ENCODE data around the gene GNAI2. TPM values are rescaled to one million over a fixed set of nuclear protein-coding genes. Genes with fewer than 3 reads are reported as not detected.

GNAI2 gene
- total RNA-seq, 1 experiment from 2014 or later = 62.0 TPM

DNA sequence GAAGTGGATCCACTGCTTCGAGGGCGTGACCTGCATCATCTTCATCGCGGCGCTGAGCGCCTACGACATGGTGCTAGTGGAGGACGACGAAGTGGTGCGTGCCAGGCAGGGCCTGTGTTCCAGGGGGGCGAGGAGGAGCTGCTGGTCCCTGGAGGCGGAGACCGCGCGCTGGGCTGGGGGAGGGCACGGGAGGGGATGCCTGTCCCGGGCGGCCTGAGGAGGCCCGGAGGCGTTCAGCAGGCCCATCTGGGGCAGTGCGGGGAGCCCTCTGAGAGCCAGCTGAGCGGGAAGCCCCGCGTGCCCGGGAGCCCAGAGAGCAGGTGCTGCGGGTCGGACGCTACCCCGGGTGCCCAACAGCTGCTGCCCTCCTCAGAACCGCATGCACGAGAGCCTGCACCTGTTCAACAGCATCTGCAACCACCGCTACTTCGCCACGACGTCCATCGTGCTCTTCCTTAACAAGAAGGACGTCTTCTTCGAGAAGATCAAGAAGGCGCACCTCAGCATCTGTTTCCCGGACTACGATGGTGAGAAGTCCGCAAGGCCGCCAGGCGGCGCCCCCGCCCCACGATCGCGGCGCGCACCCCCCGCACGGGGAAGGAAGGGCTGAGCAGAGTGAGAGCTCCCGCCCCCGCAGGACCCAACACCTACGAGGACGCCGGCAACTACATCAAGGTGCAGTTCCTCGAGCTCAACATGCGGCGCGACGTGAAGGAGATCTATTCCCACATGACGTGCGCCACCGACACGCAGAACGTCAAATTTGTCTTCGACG is 41.7 kb upstream of the GNAI2 start:
- H3K36me3 ChIP-seq (ENCODE audit: control insufficient read depth, insufficient read depth, low read length) = no peaks in the 10 kb centered on the region
- Mint-ChIP-seq H3K27ac (ENCODE audit: unreplicated experiment) (no peak overlapping the region), H3K27me3 (ENCODE audit: insufficient read depth, unreplicated experiment) (no peaks in the 10 kb centered on the region), H3K4me1 (ENCODE audit: low read depth, unreplicated experiment) (no peaks in the 10 kb centered on the region), H3K4me3 (ENCODE audit: unreplicated experiment) (no peak overlapping the region), H3K36me3 (ENCODE audit: insufficient read depth, unreplicated experiment) (no peaks in the 10 kb centered on the region), H3K9me3 (ENCODE audit: unreplicated experiment) (no peaks in the 10 kb centered on the region)
- CTCF ChIA-PET = interaction anchor here (0.6 to 4.1 kb wide), 20 partner anchors 9 to 473 kb away, joined by 3 to 100 read pairs (median 6); partner anchors contain the start of genes GNAI2, SEMA3B and SLC38A3
- no peaks in the 10 kb centered on the region for H3K27me3 ChIP-seq (replicated peaks; ENCODE audit: control insufficient read depth, insufficient read depth, low read length)
- POLR2A ChIA-PET = interaction anchor here (0.8 kb wide), 1 partner anchor 41 kb away, joined by 4 read pairs; the partner anchor contains the start of gene GNAI2
- no peaks in the 10 kb centered on the region for H3K9me3 ChIP-seq
- no TSS peak for BruUV-seq (replicated peaks)
- H3K4me3 ChIP-seq (ENCODE audit: low read depth, low read length) = no peak overlapping the region
- TF ChIP-seq, protein P1, sequence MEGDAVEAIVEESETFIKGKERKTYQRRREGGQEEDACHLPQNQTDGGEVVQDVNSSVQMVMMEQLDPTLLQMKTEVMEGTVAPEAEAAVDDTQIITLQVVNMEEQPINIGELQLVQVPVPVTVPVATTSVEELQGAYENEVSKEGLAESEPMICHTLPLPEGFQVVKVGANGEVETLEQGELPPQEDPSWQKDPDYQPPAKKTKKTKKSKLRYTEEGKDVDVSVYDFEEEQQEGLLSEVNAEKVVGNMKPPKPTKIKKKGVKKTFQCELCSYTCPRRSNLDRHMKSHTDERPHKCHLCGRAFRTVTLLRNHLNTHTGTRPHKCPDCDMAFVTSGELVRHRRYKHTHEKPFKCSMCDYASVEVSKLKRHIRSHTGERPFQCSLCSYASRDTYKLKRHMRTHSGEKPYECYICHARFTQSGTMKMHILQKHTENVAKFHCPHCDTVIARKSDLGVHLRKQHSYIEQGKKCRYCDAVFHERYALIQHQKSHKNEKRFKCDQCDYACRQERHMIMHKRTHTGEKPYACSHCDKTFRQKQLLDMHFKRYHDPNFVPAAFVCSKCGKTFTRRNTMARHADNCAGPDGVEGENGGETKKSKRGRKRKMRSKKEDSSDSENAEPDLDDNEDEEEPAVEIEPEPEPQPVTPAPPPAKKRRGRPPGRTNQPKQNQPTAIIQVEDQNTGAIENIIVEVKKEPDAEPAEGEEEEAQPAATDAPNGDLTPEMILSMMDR (IDR thresholded peaks at IDR 0.05; ENCODE audit: insufficient read depth in 1 of 2, low read depth in 1 of 2, low read length in 1 of 2, severe bottlenecking in 1 of 2, unreplicated experiment in 1 of 2) = peak; percentile 62 to 69
- intact Hi-C loops (cut with micrococcal nuclease; ENCODE audit: unreplicated experiment) = loop anchor here (2.0 kb wide), 1 partner anchor 16 kb away; no protein-coding TSS in a partner anchor
- DNase-seq = peak; percentile 61 to 79
- peaks cover 16% of the 10 kb centered on the region for H3K4me1 ChIP-seq

DNA sequence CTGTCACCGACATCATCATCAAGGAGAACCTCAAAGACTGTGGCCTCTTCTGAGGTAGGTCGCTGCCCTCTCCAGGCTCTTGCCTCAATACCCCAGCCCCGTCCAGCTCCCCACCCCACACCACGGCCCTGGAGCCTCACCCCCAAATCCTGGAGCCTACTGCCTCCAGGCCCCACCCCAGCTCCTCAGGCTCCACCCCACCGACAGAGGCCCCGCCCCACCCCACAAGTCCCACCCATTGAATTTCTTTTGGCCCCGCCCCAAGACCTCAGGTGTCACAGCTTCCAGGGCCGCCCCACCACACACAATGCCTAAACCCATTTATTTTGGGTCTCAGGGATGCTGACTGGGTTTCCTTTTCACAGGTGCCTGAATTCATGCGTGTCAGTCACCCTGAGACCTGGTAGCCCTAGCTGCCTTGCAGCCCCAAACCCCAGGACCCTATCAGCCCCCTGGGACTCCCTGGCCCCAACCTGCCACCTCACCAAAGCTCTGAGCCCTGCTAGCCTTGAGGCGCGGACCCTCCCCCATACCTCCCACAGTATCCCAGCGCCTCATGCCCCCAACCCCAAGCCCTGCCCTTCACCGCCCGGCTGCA is 41.0 kb upstream of the GNAI2 start:
- H3K27me3 Mint-ChIP-seq (ENCODE audit: insufficient read depth, unreplicated experiment) = no peaks in the 10 kb centered on the region
- no peaks in the 10 kb centered on the region for H3K36me3 Mint-ChIP-seq (ENCODE audit: insufficient read depth, unreplicated experiment)
- TF ChIP-seq, protein P1 (IDR thresholded peaks at IDR 0.05; ENCODE audit: insufficient read depth in 1 of 2, low read depth in 1 of 2, low read length in 1 of 2, severe bottlenecking in 1 of 2, unreplicated experiment in 1 of 2) = no peak
- ChIA-PET CTCF (interaction anchor here (0.6 to 4.1 kb wide), 20 partner anchors 9 to 74 kb away, joined by 3 to 100 read pairs (median 7); partner anchors contain the start of genes GNAI2, SEMA3B and SLC38A3), POLR2A (interaction anchor here (0.8 to 1.0 kb wide), 2 partner anchors 41 kb away, joined by 4 read pairs; partner anchors contain the start of gene GNAI2)
- no peaks in the 10 kb centered on the region for H3K9me3 Mint-ChIP-seq (ENCODE audit: unreplicated experiment)
- Histone ChIP-seq H3K36me3 (ENCODE audit: control insufficient read depth, insufficient read depth, low read length) (no peaks in the 10 kb centered on the region), H3K27me3 (replicated peaks; ENCODE audit: control insufficient read depth, insufficient read depth, low read length) (no peaks in the 10 kb centered on the region), H3K4me1 (peaks cover 14% of the 10 kb centered on the region), H3K9me3 (no peaks in the 10 kb centered on the region), H3K4me3 (ENCODE audit: low read depth, low read length) (no peak overlapping the region)
- H3K4me3 Mint-ChIP-seq (ENCODE audit: unreplicated experiment) = no peak overlapping the region
- no TSS peak for BruUV-seq (replicated peaks)
- no peak overlapping the region for H3K27ac Mint-ChIP-seq (ENCODE audit: unreplicated experiment)
- intact Hi-C loops (cut with micrococcal nuclease; ENCODE audit: unreplicated experiment) = loop anchor here (2.0 kb wide), 1 partner anchor 16 kb away; no protein-coding TSS in a partner anchor
- no peaks in the 10 kb centered on the region for H3K4me1 Mint-ChIP-seq (ENCODE audit: low read depth, unreplicated experiment)
- peak in 1 of 2 experiments; percentile 29 for DNase-seq
